DMS53 treated with DMSO at 0.1 percent for 48 hours (cell line): ENCODE measurements around the gene RAB3C.

Experiments used
- DNase-seq: peaks from one replicate; lab custom pipeline; 2025; ENCODE audit not compliant: unreplicated experiment; lab: John Stamatoyannopoulos, UW

The RAB3C gene

DNA sequence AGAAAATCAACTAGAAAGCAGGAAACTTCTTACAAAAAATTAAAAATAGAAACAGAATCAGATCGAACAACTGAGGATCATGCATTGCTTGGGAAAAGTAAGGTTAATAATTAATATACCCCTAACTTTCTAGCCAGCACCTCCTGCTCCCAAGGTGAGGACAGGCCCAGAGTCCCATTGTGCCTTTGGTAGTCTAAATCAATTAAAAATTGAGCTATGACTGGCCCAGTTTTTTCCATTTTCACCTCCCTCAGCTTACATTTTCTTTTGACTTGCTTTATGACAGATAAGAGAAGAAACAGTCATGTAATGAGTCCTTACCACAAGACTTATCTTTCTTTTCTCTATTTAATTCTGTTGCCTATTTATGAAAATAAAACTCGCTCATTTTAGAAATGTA lies 182.2 kb downstream of the RAB3C start:
- DNase-seq = no peak

DNA sequence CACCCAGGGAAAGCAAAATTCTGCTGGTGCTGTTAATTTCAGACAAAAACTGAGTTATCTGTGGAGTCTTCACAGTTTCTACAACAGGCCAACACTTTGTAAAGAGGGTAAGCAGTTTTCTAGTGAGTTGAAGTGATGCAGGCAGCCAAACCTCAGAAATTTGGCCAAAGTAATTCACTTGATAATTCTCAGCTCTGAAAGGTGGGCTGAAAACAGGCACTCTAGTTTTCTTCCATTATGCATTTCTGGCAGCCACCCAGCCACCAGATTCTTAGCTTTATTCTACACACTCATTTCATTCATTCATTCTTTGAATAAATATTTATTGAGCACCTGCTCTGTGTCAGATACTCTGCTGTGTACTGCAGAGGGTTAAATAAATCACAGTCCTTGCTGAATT lies 184.2 kb downstream of the RAB3C start:
- no peak for DNase-seq

DNA sequence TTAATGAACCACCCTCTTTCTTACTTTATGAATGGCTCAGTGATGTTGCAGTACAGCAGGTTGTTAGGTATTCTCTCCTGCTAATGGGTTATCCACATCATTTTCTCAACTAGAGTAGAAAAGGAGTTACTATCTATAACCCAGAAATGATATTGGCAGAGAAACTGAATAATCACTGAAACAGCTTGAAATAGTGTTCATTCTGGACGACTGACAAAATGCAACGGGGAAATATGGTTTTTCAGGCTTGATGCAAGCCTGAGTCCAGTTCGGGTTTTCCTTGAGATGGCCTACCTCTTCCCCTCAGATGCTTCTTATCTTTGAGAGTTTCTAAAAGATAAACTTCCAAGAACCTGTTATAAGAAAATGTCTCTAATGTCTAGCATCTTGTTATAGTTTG lies 187.3 kb downstream of the RAB3C start:
- DNase-seq = no peak

DNA sequence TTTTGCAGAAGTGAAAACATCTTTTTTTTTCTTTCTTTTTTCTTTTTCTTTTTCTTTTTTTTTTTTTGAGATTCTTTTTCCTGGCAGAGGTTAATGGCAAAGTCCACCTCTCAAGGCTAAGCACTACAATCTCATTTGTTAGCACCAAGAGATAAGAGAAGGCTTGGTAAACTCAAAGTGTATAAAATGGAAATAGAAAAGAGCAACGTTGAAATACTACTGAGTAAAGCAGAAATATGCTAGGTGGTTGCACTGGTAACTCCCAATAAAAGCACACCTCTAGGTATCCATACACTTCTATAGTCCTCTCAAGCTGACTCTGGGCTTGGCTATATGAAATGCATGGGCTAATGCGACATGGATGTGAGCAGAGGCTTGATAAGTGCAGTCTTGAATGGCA lies 188.9 kb downstream of the RAB3C start:
- no peak for DNase-seq

DNA sequence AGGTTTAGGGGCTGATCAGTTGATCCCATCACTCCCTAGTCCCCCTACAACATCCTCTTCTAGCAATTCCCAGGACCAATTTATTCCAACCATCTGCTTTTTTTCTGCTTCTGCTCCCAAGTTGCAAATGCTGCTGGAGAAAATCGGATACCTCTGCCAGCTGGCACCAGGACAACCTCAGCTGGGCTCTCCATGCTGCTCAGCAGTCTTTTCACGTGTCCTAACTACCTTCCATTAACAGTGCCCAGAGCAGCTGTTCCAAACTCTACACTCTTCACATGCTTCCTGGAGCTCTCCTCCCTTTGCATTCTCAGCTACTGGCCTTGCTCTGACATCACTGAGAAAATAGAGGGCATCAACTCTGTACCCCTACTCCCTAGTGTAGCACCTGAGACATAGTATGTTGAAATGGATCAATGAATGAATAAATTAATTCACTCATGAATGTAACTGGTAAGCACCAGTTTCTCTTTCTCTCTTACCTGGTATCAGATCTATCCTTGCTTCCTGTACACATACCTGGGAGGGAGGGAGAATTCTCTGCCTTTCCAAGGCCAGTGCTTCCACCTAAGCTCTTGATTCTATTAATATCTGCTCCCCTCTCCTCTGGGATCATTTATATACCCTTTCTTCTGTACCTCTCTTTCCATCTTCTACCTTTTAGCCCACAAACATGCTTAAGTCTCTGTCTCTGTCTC lies 191.0 kb downstream of the RAB3C start:
- DNase-seq = no peak

DNA sequence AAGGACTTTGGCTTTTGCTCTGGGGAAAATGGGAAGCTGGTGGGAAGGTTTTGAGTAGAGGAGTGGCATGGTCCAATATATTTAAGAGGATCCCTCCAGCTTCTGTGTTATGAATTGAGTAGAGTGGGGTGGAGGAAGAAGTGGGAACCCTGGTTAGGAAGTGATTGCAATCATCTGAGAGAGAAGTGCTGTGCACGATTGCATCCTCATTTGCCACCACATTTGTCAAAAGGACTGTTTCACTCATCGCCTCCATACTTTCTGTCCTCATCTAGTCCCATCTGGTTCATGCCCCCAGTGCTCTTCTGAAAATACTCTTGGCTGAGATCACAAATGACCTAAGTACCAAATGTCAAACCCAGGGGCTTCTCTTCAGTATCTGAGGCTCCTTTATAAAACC lies 192.1 kb downstream of the RAB3C start:
- no peak for DNase-seq

DNA sequence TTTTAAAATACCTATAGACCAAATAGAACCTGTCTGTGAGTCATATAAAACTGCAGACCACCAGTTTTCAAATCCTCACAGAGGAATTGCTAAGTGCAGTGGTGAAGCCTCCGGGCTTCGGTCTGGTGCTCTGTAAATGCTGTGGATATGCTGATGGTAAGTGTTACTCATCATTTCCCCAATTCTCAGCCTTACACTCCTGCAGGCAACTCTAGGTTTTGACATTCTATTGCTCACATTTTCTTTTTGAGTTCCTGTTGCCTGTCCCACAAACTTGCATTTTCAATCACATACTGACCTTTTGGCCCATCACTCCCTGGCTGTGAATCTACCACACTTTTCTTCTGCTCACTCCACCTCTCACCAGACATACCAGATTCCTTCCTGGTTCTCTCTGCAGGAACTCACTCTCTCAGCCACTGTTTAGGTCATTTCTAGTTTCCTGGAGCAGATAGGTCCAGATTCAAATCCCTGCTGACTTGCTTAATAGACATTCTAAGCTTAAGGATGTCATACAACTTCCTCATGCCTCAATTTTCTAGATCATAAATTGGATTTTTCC lies 192.9 kb downstream of the RAB3C start:
- no peak for DNase-seq

DNA sequence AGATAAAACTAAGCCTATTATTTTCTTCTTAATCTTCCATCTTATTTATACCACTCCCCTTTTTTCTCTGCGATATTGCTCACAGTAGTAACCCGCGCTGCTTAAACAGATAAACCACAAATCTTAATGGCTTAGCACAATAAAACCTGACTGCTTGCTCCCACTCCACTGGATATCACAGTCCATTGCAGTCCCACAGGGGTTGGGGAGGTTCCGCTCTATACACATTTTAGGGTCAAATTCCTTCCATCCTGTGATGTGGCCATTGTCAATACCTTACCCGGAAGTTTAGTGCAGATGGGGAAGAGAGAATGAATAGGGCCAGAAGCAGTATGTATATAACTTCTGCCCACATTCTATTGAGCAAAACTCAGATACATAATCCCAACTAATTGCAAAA lies 193.7 kb downstream of the RAB3C start:
- DNase-seq = no peak

DNA sequence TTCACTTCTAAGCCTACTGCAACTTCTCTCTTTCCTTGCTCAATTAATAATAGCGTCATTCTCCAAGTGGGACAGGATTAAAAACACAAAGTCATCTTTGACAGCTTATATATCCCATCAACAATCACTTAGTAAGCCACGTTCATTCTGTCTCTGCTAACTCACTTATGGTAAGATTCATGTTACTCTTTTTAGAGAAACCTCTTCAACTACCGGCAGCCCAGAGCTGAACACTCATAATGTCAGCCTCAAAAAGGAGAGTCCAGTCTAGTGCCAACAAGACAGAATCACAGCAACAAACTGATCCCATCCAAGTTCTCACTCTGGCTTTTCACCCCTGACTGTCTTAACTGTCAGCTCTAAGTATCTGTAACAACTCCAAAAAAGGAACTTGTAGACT lies 196.0 kb downstream of the RAB3C start:
- DNase-seq = no peak

DNA sequence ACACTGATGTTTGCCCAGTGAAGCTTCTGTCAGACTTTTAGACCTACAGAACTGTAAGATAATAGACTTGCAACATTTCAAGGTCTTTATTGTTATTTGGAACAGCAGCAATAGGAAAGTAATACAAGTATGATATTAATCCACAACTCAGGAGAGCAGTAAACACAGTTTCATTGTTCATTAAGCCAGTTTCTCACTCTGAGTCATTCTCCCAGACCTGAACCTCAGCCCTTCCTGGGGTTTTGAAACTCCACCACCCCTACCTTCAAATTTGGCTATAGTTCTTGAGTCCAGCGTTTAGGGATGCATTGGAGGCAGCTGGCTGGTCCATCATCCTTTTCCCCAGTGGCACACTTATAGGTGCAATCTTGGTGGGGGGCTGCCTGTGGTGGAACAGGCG lies 203.2 kb downstream of the RAB3C start:
- no peak for DNase-seq

DNA sequence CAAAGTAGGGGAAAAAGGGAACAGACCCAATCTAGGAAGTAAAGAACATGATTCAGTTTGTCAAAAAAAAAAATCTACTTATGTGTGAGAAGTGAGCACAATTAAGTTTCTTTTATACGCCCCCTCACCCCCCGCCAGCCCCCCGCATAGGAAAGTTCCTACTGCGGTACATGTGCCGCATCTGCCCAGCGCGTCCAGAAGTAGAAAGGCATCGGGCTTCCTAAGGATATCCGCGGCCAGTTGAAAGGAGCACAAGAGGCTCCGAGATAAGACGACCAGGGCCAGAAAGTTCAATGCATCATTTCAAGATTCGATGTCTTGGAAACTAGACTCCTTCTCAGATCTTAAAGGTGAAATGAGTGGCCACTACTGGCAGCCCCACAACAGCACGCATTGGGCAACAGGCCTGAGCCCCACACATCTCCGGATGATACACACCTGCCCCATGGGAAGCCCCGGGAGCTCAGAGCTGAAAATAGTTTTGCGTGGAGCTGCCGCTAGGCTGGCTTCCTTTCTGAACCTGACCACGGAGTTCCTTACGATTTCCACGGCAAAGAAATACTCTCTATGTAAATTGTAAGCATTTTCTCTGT lies 203.9 kb downstream of the RAB3C start:
- DNase-seq = no peak

DNA sequence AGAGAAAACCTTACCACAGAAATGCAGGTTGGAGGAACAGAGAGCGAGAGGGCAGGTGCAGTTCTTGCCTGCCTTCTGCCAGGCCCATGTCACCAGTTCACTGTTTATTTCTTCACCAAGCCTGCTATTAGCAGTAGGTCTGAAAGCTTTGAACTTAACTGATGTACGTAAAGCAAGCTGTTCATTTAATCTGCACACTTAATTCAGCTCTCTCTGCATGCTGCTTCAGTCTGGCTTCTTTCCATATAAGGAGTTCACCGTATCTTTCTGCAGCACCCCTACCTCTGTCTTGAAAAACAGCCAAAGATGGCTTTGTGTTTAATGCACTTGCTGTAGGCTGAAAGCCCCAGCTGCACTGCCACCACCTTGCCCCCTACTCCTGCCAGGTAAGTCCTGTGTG lies 205.1 kb downstream of the RAB3C start:
- no peak for DNase-seq

DNA sequence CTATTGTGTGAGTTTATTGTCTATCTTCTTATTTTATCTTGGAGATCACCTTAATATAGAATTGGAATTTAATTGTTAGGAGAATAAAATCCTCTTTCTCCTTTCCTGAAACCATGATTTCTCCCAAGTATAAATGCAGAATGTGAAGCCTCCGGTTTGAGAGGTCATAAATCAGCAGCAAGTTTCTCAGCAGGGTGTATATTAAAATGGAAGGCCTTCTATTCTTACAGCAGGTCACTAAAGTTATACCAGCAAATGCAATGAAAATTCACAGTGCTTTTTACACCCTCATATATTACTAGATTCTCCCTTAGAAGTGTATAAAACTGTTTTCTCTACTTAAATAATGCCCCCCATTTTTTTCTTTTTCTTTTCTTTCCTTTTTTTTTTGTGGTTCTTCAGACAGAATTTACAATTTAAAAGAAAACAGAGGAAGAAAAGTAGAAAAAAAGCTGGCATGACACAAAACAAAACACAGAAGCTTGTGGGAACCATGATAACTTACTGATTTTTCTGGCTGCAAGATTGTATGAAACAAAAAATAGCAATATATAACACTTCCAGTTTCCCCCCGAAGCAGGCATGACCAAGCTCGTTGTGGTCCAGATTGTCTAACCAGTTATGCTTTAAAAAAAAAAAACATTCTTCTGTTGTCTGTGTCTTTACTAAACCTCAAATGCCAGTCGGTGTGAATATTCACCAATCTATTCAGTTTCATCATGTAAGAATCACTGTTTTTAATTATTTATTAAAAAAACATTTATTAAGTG lies 211.2 kb downstream of the RAB3C start:
- no peak for DNase-seq

DNA sequence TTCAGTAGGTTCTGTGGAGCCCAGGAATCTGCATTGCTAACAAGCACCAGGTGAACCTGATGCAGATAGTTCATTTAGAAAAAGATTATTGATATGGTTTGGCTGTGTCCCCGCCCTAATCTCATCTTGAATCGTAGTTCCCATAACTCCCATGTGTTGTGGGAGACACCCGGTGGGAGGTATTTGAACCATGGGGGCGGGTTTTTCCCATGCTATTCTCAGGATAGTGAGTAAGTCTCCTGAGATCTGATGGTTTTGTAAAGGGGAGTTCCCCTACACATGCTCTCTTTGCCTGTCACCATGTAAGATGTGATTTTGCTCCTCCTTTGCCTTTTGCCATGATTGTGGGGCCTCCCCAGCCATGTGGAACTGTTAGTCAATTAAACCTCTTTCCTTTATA lies 212.0 kb downstream of the RAB3C start:
- no peak for DNase-seq

DNA sequence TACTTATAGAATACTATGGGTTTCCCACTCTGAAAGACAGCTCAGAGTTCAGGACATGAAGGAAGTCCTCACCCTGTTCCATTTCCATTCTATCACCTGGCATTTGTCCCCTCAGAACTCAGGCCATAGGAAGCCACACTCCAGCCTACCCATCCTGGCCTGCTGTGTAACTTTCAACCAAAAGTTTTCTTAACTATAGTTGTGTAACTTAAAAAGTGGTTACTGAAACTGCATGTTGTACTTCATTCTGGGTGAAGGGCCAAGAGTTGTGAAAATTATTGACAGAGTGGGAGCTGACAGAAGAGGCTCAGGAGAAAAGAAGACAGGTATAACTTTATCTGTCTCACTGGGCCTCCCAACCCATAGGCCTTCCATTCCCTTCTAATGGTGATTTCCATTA lies 212.5 kb downstream of the RAB3C start:
- no peak for DNase-seq

DNA sequence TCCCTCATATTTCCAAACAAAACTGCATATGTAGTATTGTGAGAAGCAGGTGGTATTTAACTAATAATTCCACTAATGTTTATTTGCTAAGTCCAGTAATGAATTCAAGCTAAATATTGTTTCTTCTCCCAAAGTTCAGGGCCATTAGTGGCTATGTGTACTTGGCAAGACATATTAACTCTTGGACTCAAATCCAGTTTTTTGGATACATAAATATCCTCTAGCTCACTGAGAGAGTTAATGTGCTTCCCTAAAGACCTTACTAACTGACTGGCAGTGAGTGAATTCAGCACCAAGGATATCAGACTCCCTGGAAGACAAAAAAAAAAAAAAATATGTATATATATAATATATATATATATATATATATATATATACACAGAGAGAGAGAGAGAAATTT lies 214.1 kb downstream of the RAB3C start:
- DNase-seq = no peak

DNA sequence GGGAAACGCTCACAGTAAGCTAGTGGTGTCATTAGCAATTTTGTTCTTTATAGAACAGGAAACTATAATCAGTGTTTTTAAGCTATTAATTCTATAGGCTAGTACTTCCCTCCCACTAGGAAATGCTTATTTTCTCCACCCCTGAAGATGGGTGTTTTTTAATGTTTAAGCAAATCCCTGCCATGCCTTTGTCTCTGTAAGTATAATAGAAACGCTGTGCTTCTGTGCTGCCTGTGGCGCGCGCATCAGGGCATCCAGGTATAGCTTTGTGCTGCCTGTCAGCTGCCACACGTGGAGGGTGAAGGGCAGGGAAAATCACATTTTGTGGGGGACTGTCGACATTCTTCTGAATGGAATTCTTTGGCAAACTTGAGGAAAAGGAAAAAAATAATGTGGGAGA lies 217.5 kb downstream of the RAB3C start:
- no peak for DNase-seq

DNA sequence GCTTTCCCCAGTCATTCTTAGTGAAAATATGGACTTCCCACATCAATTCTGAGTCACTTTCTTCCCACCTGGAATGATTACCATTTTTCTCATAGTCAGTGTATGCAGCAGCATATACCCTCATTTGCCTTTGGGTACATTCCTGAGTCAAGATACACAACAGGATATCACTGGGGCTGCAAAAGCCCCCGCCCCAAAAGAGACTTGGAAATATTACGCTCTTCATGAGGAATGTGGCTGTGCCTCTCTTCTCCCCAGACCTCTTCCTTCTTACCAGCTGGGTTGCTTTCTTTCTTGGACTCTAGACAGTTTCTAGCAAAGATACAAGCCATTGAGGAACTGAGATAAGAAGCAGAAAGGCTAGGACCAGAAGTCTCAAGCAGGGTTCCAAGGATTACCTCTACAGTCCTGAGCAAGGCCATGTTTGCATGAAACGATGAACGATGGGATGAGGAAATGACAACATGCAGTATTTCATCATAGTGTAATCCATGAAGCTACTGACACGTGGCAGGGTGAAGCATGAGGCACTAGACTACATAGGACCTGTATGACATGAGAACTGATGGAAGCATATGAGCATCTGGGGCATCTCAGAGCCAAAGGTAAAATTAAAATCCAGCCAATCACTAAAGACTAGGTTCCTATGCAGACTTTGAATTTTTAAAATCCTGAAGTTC lies 218.1 kb downstream of the RAB3C start:
- no peak for DNase-seq

DNA sequence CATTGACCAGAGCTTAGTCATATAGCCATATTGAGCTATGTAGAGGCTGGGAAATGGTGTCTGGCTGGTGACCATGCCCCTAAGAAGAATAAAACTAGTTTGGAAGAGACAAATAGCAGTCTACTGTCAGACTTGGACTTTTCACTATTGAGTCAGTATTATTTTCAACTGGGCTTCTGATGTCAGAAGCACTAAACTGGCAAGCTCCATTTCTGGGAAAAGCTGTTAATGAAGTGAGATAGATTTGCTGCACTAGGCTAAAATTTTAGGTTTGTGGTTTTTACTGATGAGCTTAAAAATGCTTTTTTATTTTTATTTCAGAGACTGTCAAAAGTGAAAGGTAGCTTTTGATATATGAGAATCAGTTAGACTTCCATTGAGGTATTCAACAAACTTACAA lies 220.2 kb downstream of the RAB3C start:
- no peak for DNase-seq

DNA sequence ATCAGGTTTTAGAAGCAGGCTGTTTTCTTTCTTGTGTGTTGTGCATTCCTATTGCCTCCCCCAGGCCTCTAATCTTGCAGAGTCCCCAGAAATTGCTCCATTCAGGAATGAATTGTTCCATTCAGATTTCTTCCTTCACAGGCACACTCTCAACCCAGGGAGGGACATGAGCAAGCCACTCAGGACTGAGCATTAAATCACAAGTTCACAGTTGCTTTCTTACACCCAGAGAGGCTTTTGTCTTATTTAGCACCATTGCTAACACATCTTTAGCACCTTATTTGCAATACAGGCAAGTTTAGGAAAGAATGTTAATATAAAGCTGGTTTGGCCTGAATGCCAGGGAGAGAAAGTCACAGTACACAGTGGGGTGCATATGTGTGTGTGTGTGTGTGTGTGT lies 221.4 kb downstream of the RAB3C start:
- DNase-seq = no peak

DNA sequence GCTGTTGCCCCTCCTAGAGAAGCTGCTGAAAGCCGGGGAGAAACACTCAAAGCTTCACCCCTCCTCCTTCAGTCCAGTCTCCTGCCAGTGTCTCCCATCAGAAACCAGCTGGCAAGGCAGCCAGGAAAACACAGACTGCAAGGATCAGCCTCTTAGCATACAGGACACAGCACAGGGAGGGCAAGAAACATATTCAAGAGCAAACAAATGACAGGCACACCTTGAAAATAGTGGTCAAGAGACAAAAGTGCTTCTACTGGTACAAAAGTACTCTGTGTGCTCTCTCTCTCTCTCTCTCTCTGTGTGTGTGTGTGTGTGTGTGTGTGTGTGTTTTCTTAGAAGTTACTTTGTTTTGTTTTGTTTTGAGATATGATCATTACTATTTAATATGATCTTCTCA lies 227.2 kb downstream of the RAB3C start:
- DNase-seq = no peak

DNA sequence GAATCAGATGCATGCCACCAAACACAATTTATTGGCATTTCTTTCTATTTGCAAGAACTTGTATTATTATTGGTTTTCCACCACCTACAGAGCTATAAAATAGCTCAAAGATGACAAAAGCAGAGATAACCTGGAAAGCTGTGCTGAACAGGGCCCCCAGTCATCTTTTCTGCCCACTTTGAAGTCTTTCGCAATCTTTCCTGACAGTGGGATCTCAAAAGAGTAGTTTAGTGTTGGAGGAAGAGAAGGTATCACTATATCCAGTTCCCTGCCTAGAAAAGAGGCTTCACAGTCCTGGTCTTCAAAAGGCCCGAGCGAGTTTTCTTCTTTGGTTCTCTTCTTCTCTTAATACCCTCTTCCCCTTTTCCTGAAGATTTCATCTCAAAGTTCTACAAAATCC lies 231.0 kb downstream of the RAB3C start:
- no peak for DNase-seq
